Endothelial cell of umbilical vein (primary cell): ENCODE results near the gene IL12B. TPM values are rescaled to one million over a fixed set of nuclear protein-coding genes. Genes with fewer than 3 reads are reported as not detected.

Source experiments
- BruUV-seq: library from RNA; stranded (reverse); fragments of 400-500 nt; replicated peaks from 2 replicates; lab custom pipeline; 2021; lab: Mats Ljungman, UMichigan
- CTCF ChIA-PET: fragments of 300-600, 350-600 bp; sonication (Branson Sonifier 250); formaldehyde crosslinking; loops from one replicate; lab custom pipeline; 2021; ENCODE audit warnings: antibody characterized with exemption, inconsistent platforms; lab: Charles Lee
- POLR2A ChIA-PET: fragments of 300-600, 350-600 bp; sonication (Branson Sonifier 250); formaldehyde crosslinking; loops from one replicate; lab custom pipeline; 2021; ENCODE audit warnings: antibody characterized with exemption, inconsistent platforms; lab: Charles Lee
- DNase-seq: peaks from one replicate; pipeline ENCODE4 v3.0.0-alpha.2; 2011; ENCODE audit warnings: low read depth, low spot score
- FAIRE-seq: peaks from 2 replicates; lab custom pipeline; 2011; peaks lifted over from hg19 to GRCh38; lab: Jason Lieb, UNC
- H2AFZ ChIP-seq: 2 replicates; pipeline ENCODE4 v1.6.0; 2012; ENCODE audit warnings: low read depth, low read length, control low read depth, inconsistent platforms
- H3K27ac ChIP-seq: 2 replicates; pipeline ENCODE4 v1.5.1; 2011; ENCODE audit warnings: low read depth, mild to moderate bottlenecking, control low read depth, low read length, moderate library complexity; ENCODE audit not compliant: insufficient read depth
- H3K27me3 ChIP-seq, 2 experiments: 2 replicates each; pipeline versions ENCODE4 v1.6.0 to v1.6.1; 2011; ENCODE audit warnings: low read length in 2 of 2, mixed read lengths in 1 of 2; ENCODE audit not compliant: control insufficient read depth in 2 of 2, insufficient read depth in 2 of 2
- H3K36me3 ChIP-seq, 2 experiments: 2 replicates in 1 of 2; 3 replicates in 1 of 2; pipeline ENCODE4 v1.5.1; 2011; ENCODE audit warnings: low read length in 2 of 2, mild to moderate bottlenecking in 1 of 2, moderate library complexity in 1 of 2; ENCODE audit not compliant: control insufficient read depth in 2 of 2, insufficient read depth in 2 of 2; ENCODE audit errors: extremely low read depth in 1 of 2
- H3K4me1 ChIP-seq: 3 replicates; pipeline ENCODE4 v1.5.1; 2011; ENCODE audit warnings: mild to moderate bottlenecking, low read length; ENCODE audit not compliant: control insufficient read depth, insufficient read depth; ENCODE audit errors: extremely low read depth
- H3K4me2 ChIP-seq: 2 replicates; pipeline ENCODE4 v1.6.1; 2011; ENCODE audit warnings: low read length, control low read depth, mixed read lengths; ENCODE audit not compliant: insufficient read depth
- H3K4me3 ChIP-seq, 3 experiments: fragments of 200-600 bp in 1 of 3; sonication (generic), shearing (Covaris generic) in 1 of 3; replicated peaks in 1 of 3; 2 replicates each; pipeline ENCODE4 v1.5.1; 2011 to 2016; ENCODE audit warnings: control low read depth in 3 of 3, low read length in 3 of 3, mild to moderate bottlenecking in 2 of 3, inconsistent platforms in 1 of 3, low read depth in 1 of 3, moderate library complexity in 1 of 3; ENCODE audit not compliant: insufficient read depth in 1 of 3
- H3K79me2 ChIP-seq: 2 replicates; pipeline ENCODE4 v1.6.0; 2012; ENCODE audit warnings: low read length, inconsistent platforms; ENCODE audit not compliant: control insufficient read depth, insufficient read depth
- H3K9ac ChIP-seq: replicated peaks from 2 replicates; pipeline ENCODE3; 2011; ENCODE audit warnings: low read length, control low read depth; ENCODE audit not compliant: insufficient read depth; ENCODE audit errors: extremely low read depth
- H3K9me1 ChIP-seq: replicated peaks from 3 replicates; pipeline ENCODE4 v1.6.0; 2011; ENCODE audit warnings: mild to moderate bottlenecking, low read length; ENCODE audit not compliant: control insufficient read depth, insufficient read depth; ENCODE audit errors: extremely low read depth
- H3K9me3 ChIP-seq: replicated peaks from 2 replicates; pipeline ENCODE4 v1.5.1; 2012; ENCODE audit warnings: low read length, inconsistent platforms; ENCODE audit not compliant: control insufficient read depth, insufficient read depth
- H4K20me1 ChIP-seq: replicated peaks from 2 replicates; pipeline ENCODE3; 2011; ENCODE audit warnings: mild to moderate bottlenecking, low read length; ENCODE audit not compliant: control insufficient read depth, insufficient read depth; ENCODE audit errors: extremely low read depth
- FOS ChIP-seq: IDR thresholded peaks from 2 replicates; pipeline ENCODE4 v1.6.1; 2011; ENCODE audit warnings: mild to moderate bottlenecking, low read length, moderate library complexity, borderline replicate concordance; ENCODE audit not compliant: insufficient read depth
- GATA2 ChIP-seq: IDR thresholded peaks from 2 replicates; pipeline ENCODE4 v1.7.0; 2011; ENCODE audit warnings: low read depth, mild to moderate bottlenecking, moderate library complexity, mixed read lengths, low read length; ENCODE audit not compliant: insufficient read length, insufficient read depth
- JUN ChIP-seq: IDR thresholded peaks from 2 replicates; pipeline ENCODE4 v1.6.1; 2011; ENCODE audit warnings: borderline replicate concordance, low read depth; ENCODE audit not compliant: insufficient read length, insufficient read depth
- MYC ChIP-seq: IDR thresholded peaks from one replicate; pipeline ENCODE4 v1.6.1; 2011; ENCODE audit warnings: mild to moderate bottlenecking, low read depth, low read length
- POLR2AphosphoS5 ChIP-seq: IDR thresholded peaks from 2 replicates; pipeline ENCODE4 v1.6.1; 2012; ENCODE audit warnings: low read depth, mild to moderate bottlenecking, control low read depth, low read length, moderate library complexity; ENCODE audit not compliant: insufficient read depth
- dilution Hi-C: fragments of 300-500 bp; cut with MboI; formaldehyde crosslinking; loops from one replicate; pipeline ENCODE4 v1.15.0; 2019; ENCODE audit warnings: low sequenced_read_pairs; ENCODE audit not compliant: extremely low pct_ligation_motif_present
- intact Hi-C: fragments of 100-400 bp; cut with micrococcal nuclease; formaldehyde crosslinking; loops from one replicate; pipeline ENCODE4 v1.10.0; 2022
- polyA plus RNA-seq, 4 experiments: library from polyadenylated mRNA; depleted of rRNA in 3 of 4; stranded (reverse) in 3 of 4; unstranded in 1 of 4; fragments of >200 nt; gene quantifications; 2 replicates each; pipeline versions ENCODE4 v1.2.1 to v1.2.3, GENCODE V29; 2011 to 2012; ENCODE audit warnings: missing spikeins in 1 of 4
- total RNA-seq: library from RNA; stranded (reverse); gene quantifications from 2 replicates; pipeline ENCODE4 v1.2.3, GENCODE V29; 2021
- TF ChIP-seq, protein P1 (sequence below): IDR thresholded peaks from 2 replicates; pipeline ENCODE4 v1.6.1; 2011; ENCODE audit not compliant: insufficient read depth, insufficient read length

The IL12B gene
- total and polyA plus RNA-seq, 2 donors (not counting 3 experiments of a cell fraction or from before 2014, with no cell fraction given), result not detected

DNA sequence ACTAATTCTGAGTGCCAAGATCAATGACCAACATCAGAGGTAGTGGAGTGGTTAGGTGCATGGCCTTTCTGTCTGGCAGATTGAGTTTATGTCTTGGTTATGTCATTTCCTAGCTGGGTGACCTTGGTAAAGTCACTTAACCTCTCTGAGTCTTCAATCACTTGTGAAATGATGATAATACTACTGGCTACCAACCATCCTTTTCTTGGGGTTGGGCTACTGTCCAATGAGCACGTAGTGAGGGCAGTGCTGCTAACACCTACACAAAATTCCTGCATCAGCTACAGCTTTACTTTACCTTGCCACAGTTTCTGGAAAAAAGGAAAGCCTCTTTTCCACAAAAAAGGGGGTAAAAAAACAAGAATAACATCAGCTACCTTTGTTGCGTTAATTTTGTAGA is 12.4 kb downstream of the IL12B start:
- FAIRE-seq (no peak), DNase-seq (no peak)
- H3K9me3 ChIP-seq, result no peaks in the 10 kb centered on the region
- H3K9me1 ChIP-seq, result no peaks in the 10 kb centered on the region
- H4K20me1 ChIP-seq, result no peaks in the 10 kb centered on the region
- TF ChIP-seq MYC, result no peak
- TF ChIP-seq, protein P1, sequence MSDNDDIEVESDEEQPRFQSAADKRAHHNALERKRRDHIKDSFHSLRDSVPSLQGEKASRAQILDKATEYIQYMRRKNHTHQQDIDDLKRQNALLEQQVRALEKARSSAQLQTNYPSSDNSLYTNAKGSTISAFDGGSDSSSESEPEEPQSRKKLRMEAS, result no peak
- no peak for TF ChIP-seq GATA2
- TF ChIP-seq FOS, result no peak
- TF ChIP-seq JUN, result no peak
- no peak for TF ChIP-seq POLR2AphosphoS5
- no peak overlapping the region for H3K4me2 ChIP-seq
- H3K4me3 ChIP-seq, result no peak overlapping the region
- BruUV-seq, result no TSS peak
- dilution Hi-C loops (no loop called here), intact Hi-C loops (no loop called here)
- no peak overlapping the region for H3K9ac ChIP-seq
- ChIA-PET CTCF (interaction anchor here (0.7 to 4.5 kb wide), 6 partner anchors 11 to 594 kb away, joined by 3 to 164 read pairs (median 6); no protein-coding TSS in a partner anchor), POLR2A (no interaction called here)
- no peaks in the 10 kb centered on the region for H3K4me1 ChIP-seq
- no peak overlapping the region for H3K27ac ChIP-seq
- H3K27me3 ChIP-seq, result no peaks in the 10 kb centered on the region
- H2AFZ ChIP-seq, result no peak overlapping the region
- H3K79me2 ChIP-seq, result no peaks in the 10 kb centered on the region
- H3K36me3 ChIP-seq, result no peaks in the 10 kb centered on the region
